NOMO-1 (cell line): ENCODE data around the gene TUBB3.
"Not testable (repeated sequence)": the region's sequence is repeated elsewhere in the genome, so short reads cannot be mapped to it uniquely, and the experiment has no call there.

Experiments used
- DNase-seq, 2 experiments: peaks; one replicate each; lab custom pipeline; 2025; ENCODE audit not compliant: unreplicated experiment in 2 of 2; lab: John Stamatoyannopoulos, UW

TUBB3 gene

GRCh38 chr16:89922884-89923639 is at the start of gene TUBB3:
TUBB3 (plus strand) TSS chr16:89923342; CDS start chr16:89923402, 60 bp downstream.
- DNase-seq, result peak; percentile 61 to 73

- DNase-seq, result peak; percentile 95 to 97
These were observed 49.0 kb upstream of the TUBB3 start for GRCh38 chr16:89873972-89874689.

- DNase-seq, result not testable (repeated sequence)
These were observed 44.0 kb upstream of the TUBB3 start for GRCh38 chr16:89879123-89879522.

GRCh38 chr16:89880477-89881367 is 42.4 kb upstream of the TUBB3 start:
- DNase-seq, result no peak

GRCh38 chr16:89881368-89881730 is 41.8 kb upstream of the TUBB3 start:
- DNase-seq, result no peak

- no peak for DNase-seq
These were observed 39.6 kb upstream of the TUBB3 start for GRCh38 chr16:89883346-89884040.

GRCh38 chr16:89884041-89884421 is 39.1 kb upstream of the TUBB3 start:
- DNase-seq, result no peak

- no peak for DNase-seq
These were observed 35.9 kb upstream of the TUBB3 start for GRCh38 chr16:89887243-89887642.

GRCh38 chr16:89890200-89890599 is 32.9 kb upstream of the TUBB3 start:
- no peak for DNase-seq

- no peak for DNase-seq
These were observed 32.1 kb upstream of the TUBB3 start for GRCh38 chr16:89890886-89891657.

- no peak for DNase-seq
These were observed 31.0 kb upstream of the TUBB3 start for GRCh38 chr16:89892055-89892630.

GRCh38 chr16:89892635-89893034 is 30.5 kb upstream of the TUBB3 start:
- DNase-seq, result no peak

GRCh38 chr16:89893642-89894548 is 29.2 kb upstream of the TUBB3 start:
- no peak for DNase-seq

GRCh38 chr16:89895482-89896250 is 27.5 kb upstream of the TUBB3 start:
- DNase-seq, result no peak

- no peak for DNase-seq
These were observed 25.9 kb upstream of the TUBB3 start for GRCh38 chr16:89897204-89897603.

GRCh38 chr16:89898201-89898967 is 24.8 kb upstream of the TUBB3 start:
- DNase-seq, result no peak

GRCh38 chr16:89899879-89900481 is 23.2 kb upstream of the TUBB3 start:
- no peak for DNase-seq
